K562 (cell line): ENCODE data around the gene HBG1. TPM values are rescaled to one million over a fixed set of nuclear protein-coding genes. Genes with fewer than 3 reads are reported as not detected.

Experiments
- ATAC-seq: fragments of 200-7000 bp; cut with Tn5 transposase; 3 replicates; pipeline ENCODE4 v1.9.1; 2020; ENCODE audit warnings: moderate library complexity
- BruUV-seq: library from RNA; stranded (reverse); fragments of 400-500 nt; replicated peaks from 2 replicates; lab custom pipeline; 2021; lab: Mats Ljungman, UMichigan
- CTCF ChIA-PET: fragments of 300-600 bp; formaldehyde crosslinking; extraction: SDS; loops from one replicate; lab custom pipeline; 2021; ENCODE audit warnings: low intra/inter-chr PET ratio; lab: Yijun Ruan, JAX
- POLR2A ChIA-PET: fragments of 300-600, 350-650 bp; sonication (Branson Sonifier 250); formaldehyde crosslinking; extraction: SDS; loops from one replicate; lab custom pipeline; 2021; ENCODE audit warnings: antibody characterized with exemption, inconsistent platforms; lab: Yijun Ruan, JAX
- DNase-seq, 4 experiments: peaks; one replicate each; pipeline versions ENCODE4 v3.0.0 to v3.0.0-alpha.2; 2011 to 2018; ENCODE audit warnings: low spot score in 3 of 4, mixed read lengths in 3 of 4; ENCODE audit errors: extremely low read depth in 1 of 4
- FAIRE-seq: peaks from 2 replicates; lab custom pipeline; 2011; peaks lifted over from hg19 to GRCh38; lab: Jason Lieb, UNC
- H2AFZ ChIP-seq: 2 replicates; pipeline ENCODE4 v1.6.0; 2011; ENCODE audit warnings: low read depth, low read length, control low read depth, inconsistent platforms
- H3K27ac ChIP-seq: fragments of 200-600 bp; 3 replicates; pipeline ENCODE4 v1.8.0; 2011; ENCODE audit warnings: low read depth, mild to moderate bottlenecking, control low read depth, inconsistent platforms, low read length, moderate library complexity, mixed read lengths; ENCODE audit errors: extremely low read depth
- H3K27me3 ChIP-seq, 2 experiments: fragments of 300-600 bp in 1 of 2; 2 replicates in 1 of 2; 3 replicates in 1 of 2; pipeline versions ENCODE4 v1.6.0 to v1.8.0; 2011; ENCODE audit warnings: inconsistent platforms in 2 of 2, low read length in 2 of 2, mild to moderate bottlenecking in 1 of 2, mixed read lengths in 1 of 2, moderate library complexity in 1 of 2; ENCODE audit not compliant: control insufficient read depth in 2 of 2, insufficient read depth in 2 of 2
- H3K36me3 ChIP-seq: fragments of 300-600 bp; 3 replicates; pipeline ENCODE4 v1.8.0; 2011; ENCODE audit warnings: mild to moderate bottlenecking, low read length, inconsistent platforms; ENCODE audit not compliant: control insufficient read depth, insufficient read depth
- H3K4me1 ChIP-seq, 2 experiments: fragments of 200-600 bp in 1 of 2; replicated peaks in 1 of 2; 2 replicates in 1 of 2; 3 replicates in 1 of 2; pipeline versions ENCODE4 v1.5.1 to v1.8.0; 2011; ENCODE audit warnings: inconsistent platforms in 2 of 2, low read length in 2 of 2, mild to moderate bottlenecking in 1 of 2, mixed read lengths in 1 of 2, moderate library complexity in 1 of 2; ENCODE audit not compliant: control insufficient read depth in 2 of 2, insufficient read depth in 2 of 2
- H3K4me2 ChIP-seq: 2 replicates; pipeline ENCODE4 v1.6.1; 2011; ENCODE audit warnings: low read length, control low read depth, inconsistent platforms, mixed read lengths; ENCODE audit not compliant: insufficient read depth
- H3K4me3 ChIP-seq: fragments of 200-600 bp; sonication (generic), shearing (Covaris generic); 2 replicates; pipeline ENCODE4 v1.5.1; 2016; ENCODE audit warnings: control low read depth, inconsistent platforms
- H3K79me2 ChIP-seq: fragments of 200-600 bp; 3 replicates; pipeline ENCODE4 v1.8.0; 2011; ENCODE audit warnings: low read length, inconsistent platforms; ENCODE audit not compliant: control insufficient read depth, insufficient read depth
- H3K9ac ChIP-seq, 2 experiments: 2 replicates each; pipeline versions ENCODE4 v1.6.0 to v1.6.1; 2011; ENCODE audit warnings: low read depth in 2 of 2, low read length in 2 of 2, control low read depth in 1 of 2, inconsistent platforms in 1 of 2, mild to moderate bottlenecking in 1 of 2, mixed read lengths in 1 of 2; ENCODE audit not compliant: insufficient read depth in 1 of 2
- H3K9me1 ChIP-seq: one replicate; pipeline ENCODE4 v1.6.0; 2011; ENCODE audit warnings: inconsistent platforms, mild to moderate bottlenecking, low read length, moderate library complexity; ENCODE audit not compliant: control insufficient read depth, insufficient read depth
- H3K9me3 ChIP-seq: replicated peaks from 2 replicates; pipeline ENCODE4 v1.5.1; 2011; ENCODE audit warnings: low read depth, low read length, inconsistent platforms; ENCODE audit not compliant: control insufficient read depth, insufficient read depth
- H4K20me1 ChIP-seq: replicated peaks from 2 replicates; pipeline ENCODE4 v1.6.1; 2011; ENCODE audit warnings: low read length, inconsistent platforms, mixed read lengths; ENCODE audit not compliant: control insufficient read depth, insufficient read depth
- EP300 ChIP-seq: IDR thresholded peaks from 2 replicates; pipeline ENCODE4 v1.6.1; 2012; ENCODE audit warnings: low read length, improper control_type of control experiment
- KDM1A ChIP-seq, 2 experiments: fragments of 450-650 bp; IDR thresholded peaks; 2 replicates each; pipeline ENCODE4 v1.6.1; 2016; ENCODE audit warnings: mild to moderate bottlenecking in 2 of 2
- MEF2D ChIP-seq: conservative IDR thresholded peaks from 2 replicates; pipeline ENCODE4 v1.6.1; 2016; ENCODE audit warnings: low read depth, missing genetic modification characterization, missing compliant biosample characterization
- NR2C1 ChIP-seq, 2 experiments: fragments of 450-650 bp; IDR thresholded peaks; 2 replicates each; pipeline ENCODE4 v1.6.1; 2017; ENCODE audit warnings: mild to moderate bottlenecking in 2 of 2, antibody characterized with exemption in 1 of 2, inconsistent platforms in 1 of 2, missing compliant biosample characterization in 1 of 2, missing genetic modification characterization in 1 of 2
- NRF1 ChIP-seq, 2 experiments: fragments of 450-650 bp; IDR thresholded peaks in 1 of 2; conservative IDR thresholded peaks in 1 of 2; 2 replicates each; pipeline ENCODE4 v1.6.1; 2014; ENCODE audit warnings: mild to moderate bottlenecking in 2 of 2
- ZBED1 ChIP-seq: IDR thresholded peaks from 2 replicates; pipeline ENCODE4 v1.6.1; 2014
- WGBS: fragments of 100-300 bp; shearing (Covaris generic); methylation state at CpG from one replicate; pipeline ENCODE4 v1.1.6; 2016; ENCODE audit warnings: low coverage, mixed read lengths; ENCODE audit not compliant: insufficient coverage; ENCODE audit errors: missing lambda C conversion rate; 5-methylcytosine and 5-hydroxymethylcytosine counted together
- in situ Hi-C: fragments of 300-500 bp; cut with MboI; formaldehyde crosslinking; loops from 4 replicates; pipeline ENCODE4 v1.15.0; 2018; ENCODE audit warnings: inconsistent platforms, mixed read lengths
- intact Hi-C: fragments of 100-400 bp; cut with micrococcal nuclease; formaldehyde crosslinking; loops from 2 replicates; pipeline ENCODE4 v1.14.2; 2022
- polyA plus RNA-seq, 8 experiments: library from polyadenylated mRNA; depleted of rRNA in 4 of 8; stranded (reverse) in 5 of 8; unstranded in 3 of 8; fragments of >200 nt; fragmentation: Nextera tagmentation in 2 of 8; fragmentation: Illumina TruSeq in 1 of 8; extraction: Ambion mirVana in 2 of 8; extraction: Trizol in 1 of 8; gene quantifications; 2 replicates each; pipeline versions ENCODE4 v1.2.1 to v1.2.3, GENCODE V29; 2011 to 2014; ENCODE audit warnings: inconsistent platforms in 1 of 8, missing spikeins in 1 of 8
- total RNA-seq, 7 experiments: library from RNA; depleted of rRNA in 6 of 7; stranded (reverse); fragments of >200 nt in 6 of 7; fragmentation: Illumina TruSeq in 2 of 7; extraction: Trizol in 2 of 7; gene quantifications; 2 replicates each; pipeline versions ENCODE4 v1.2.1 to v1.2.3, GENCODE V29; 2011 to 2021; ENCODE audit warnings: low replicate concordance in 1 of 7
- TF ChIP-seq, protein P1 (sequence below): IDR thresholded peaks from 3 replicates; pipeline ENCODE4 v1.6.1; 2011; ENCODE audit warnings: borderline replicate concordance, mild to moderate bottlenecking; ENCODE audit not compliant: insufficient read length, insufficient read depth
- TF ChIP-seq, protein P2 (sequence below), 2 experiments: fragments of 450-650 bp; IDR thresholded peaks; 2 replicates each; pipeline ENCODE4 v1.6.1; 2018; ENCODE audit warnings: mild to moderate bottlenecking in 2 of 2, low read depth in 1 of 2; ENCODE audit not compliant: partially characterized antibody in 2 of 2

The HBG1 gene
- total and polyA plus RNA-seq, 9 of the 15 experiments (the other 6 are each of a cell fraction or from before 2014, with no cell fraction given) = 1,066 to 16,338 (median 4,898) TPM

DNA sequence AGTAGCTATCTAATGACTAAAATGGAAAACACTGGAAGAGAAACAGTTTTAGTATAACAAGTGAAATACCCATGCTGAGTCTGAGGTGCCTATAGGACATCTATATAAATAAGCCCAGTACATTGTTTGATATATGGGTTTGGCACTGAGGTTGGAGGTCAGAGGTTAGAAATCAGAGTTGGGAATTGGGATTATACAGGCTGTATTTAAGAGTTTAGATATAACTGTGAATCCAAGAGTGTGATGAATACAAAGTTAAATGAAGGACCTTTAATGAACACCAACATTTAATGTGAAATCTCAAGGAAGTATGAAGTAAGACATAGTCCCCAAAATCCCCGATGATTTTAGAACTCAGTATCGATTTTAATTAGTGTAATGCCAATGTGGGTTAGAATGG lies 12.2 kb downstream of the HBG1 start:
- Histone ChIP-seq H3K9ac (no peak overlapping the region), H3K79me2 (peaks cover 31% of the 10 kb centered on the region), H3K36me3 (no peaks in the 10 kb centered on the region; the same call in 2 of the 3 replicates), H2AFZ (no peak overlapping the region), H3K4me2 (no peak overlapping the region), H3K9me1 (no peaks in the 10 kb centered on the region), H3K4me3 (no peak overlapping the region), H3K27ac (no peak overlapping the region), H3K9me3 (no peaks in the 10 kb centered on the region), H4K20me1 (no peaks in the 10 kb centered on the region), H3K4me1 (peaks cover 11 to 47% of the 10 kb centered on the region in 2 experiments), H3K27me3 (no peaks in the 10 kb centered on the region)
- no peak for ATAC-seq
- intact Hi-C loops (no loop called here), in situ Hi-C loops (no loop called here)
- DNase-seq = no peak
- no peak for TF ChIP-seq ZBED1
- TF ChIP-seq KDM1A (IDR thresholded peaks at IDR 0.05) = peak; percentile 61 to 64; a peak in 3 of 4 replicates
- TF ChIP-seq NR2C1 (IDR thresholded peaks at IDR 0.05) = peak; percentile 49; the same call in 1 of the 2 replicates
- peak; percentile 41 for TF ChIP-seq NR2C1 (tag; IDR thresholded peaks at IDR 0.05)
- TF ChIP-seq MEF2D (tag) = no peak
- ChIA-PET CTCF (no interaction called here), POLR2A (interaction anchor here (0.7 to 1.4 kb wide), 3 partner anchors 11 to 147 kb away, joined by 3 to 5 read pairs (median 4); no protein-coding TSS in a partner anchor)
- no TSS peak for BruUV-seq
- FAIRE-seq = no peak
- 96% methylated on average over 2 of the region's 2 CpGs for WGBS

DNA sequence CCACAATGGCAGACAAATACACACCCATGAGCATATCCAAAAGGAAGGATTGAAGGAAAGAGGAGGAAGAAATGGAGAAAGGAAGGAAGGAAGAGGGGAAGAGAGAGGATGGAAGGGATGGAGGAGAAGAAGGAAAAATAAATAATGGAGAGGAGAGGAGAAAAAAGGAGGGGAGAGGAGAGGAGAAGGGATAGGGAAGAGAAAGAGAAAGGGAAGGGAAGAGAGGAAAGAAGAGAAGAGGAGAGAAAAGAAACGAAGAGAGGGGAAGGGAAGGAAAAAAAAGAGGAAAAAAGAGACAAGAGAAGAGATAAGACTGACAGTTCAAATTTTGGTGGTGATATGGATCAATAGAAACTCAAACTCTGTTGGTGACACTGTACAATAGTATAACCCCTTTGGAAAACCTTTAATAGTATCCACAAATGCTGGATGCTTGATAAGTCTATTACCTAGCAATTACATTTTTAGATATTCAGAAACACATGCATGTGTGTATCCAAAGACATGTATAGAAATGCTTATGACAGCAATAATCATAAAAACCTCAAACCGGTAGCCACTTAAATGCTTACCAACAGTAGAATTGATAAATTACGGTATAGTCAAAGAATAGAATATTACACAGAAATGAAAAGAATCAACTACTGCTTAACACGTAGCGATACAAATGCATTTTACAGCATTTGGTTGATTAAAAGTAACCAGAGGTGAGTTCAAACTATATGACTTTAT lies 14.1 kb downstream of the HBG1 start:
- Histone ChIP-seq H3K4me3 (no peak overlapping the region), H3K9me1 (no peaks in the 10 kb centered on the region), H3K9me3 (no peaks in the 10 kb centered on the region), H3K4me1 (peaks cover 11 to 48% of the 10 kb centered on the region in 2 experiments), H3K27ac (no peak overlapping the region), H3K27me3 (no peaks in the 10 kb centered on the region), H3K4me2 (no peak overlapping the region), H4K20me1 (no peaks in the 10 kb centered on the region), H3K9ac (no peak overlapping the region; a peak in 1 of 4 replicates), H2AFZ (0 out of 2 replicates have a peak overlapping the region, but pooled peaks have one; percentile 7), H3K79me2 (peaks cover 12% of the 10 kb centered on the region; the same call in 1 of the 3 replicates), H3K36me3 (no peaks in the 10 kb centered on the region; the same call in 2 of the 3 replicates)
- 73% methylated on average over 4 of the region's 5 CpGs for WGBS
- CTCF ChIA-PET = no interaction called here
- FAIRE-seq (no peak), ATAC-seq (no peak), DNase-seq (no peak)
- in situ Hi-C loops = no loop called here
- POLR2A ChIA-PET = interaction anchor here (0.8 kb wide), 2 partner anchors 10 kb away, joined by 3 read pairs; no protein-coding TSS in a partner anchor
- intact Hi-C loops = no loop called here
- BruUV-seq = no TSS peak
- TF ChIP-seq, protein P1, sequence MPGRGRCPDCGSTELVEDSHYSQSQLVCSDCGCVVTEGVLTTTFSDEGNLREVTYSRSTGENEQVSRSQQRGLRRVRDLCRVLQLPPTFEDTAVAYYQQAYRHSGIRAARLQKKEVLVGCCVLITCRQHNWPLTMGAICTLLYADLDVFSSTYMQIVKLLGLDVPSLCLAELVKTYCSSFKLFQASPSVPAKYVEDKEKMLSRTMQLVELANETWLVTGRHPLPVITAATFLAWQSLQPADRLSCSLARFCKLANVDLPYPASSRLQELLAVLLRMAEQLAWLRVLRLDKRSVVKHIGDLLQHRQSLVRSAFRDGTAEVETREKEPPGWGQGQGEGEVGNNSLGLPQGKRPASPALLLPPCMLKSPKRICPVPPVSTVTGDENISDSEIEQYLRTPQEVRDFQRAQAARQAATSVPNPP = no peak
- TF ChIP-seq, protein P2, sequence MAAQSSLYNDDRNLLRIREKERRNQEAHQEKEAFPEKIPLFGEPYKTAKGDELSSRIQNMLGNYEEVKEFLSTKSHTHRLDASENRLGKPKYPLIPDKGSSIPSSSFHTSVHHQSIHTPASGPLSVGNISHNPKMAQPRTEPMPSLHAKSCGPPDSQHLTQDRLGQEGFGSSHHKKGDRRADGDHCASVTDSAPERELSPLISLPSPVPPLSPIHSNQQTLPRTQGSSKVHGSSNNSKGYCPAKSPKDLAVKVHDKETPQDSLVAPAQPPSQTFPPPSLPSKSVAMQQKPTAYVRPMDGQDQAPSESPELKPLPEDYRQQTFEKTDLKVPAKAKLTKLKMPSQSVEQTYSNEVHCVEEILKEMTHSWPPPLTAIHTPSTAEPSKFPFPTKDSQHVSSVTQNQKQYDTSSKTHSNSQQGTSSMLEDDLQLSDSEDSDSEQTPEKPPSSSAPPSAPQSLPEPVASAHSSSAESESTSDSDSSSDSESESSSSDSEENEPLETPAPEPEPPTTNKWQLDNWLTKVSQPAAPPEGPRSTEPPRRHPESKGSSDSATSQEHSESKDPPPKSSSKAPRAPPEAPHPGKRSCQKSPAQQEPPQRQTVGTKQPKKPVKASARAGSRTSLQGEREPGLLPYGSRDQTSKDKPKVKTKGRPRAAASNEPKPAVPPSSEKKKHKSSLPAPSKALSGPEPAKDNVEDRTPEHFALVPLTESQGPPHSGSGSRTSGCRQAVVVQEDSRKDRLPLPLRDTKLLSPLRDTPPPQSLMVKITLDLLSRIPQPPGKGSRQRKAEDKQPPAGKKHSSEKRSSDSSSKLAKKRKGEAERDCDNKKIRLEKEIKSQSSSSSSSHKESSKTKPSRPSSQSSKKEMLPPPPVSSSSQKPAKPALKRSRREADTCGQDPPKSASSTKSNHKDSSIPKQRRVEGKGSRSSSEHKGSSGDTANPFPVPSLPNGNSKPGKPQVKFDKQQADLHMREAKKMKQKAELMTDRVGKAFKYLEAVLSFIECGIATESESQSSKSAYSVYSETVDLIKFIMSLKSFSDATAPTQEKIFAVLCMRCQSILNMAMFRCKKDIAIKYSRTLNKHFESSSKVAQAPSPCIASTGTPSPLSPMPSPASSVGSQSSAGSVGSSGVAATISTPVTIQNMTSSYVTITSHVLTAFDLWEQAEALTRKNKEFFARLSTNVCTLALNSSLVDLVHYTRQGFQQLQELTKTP (IDR thresholded peaks at IDR 0.05; ENCODE audit: low read depth in 1 of 2, partially characterized antibody in 2 of 2) = peak in 1 of 2 experiments; percentile 67
- TF ChIP-seq NRF1 (conservative IDR thresholded peaks at IDR 0.05 in 1 of 2, IDR thresholded peaks at IDR 0.05 in 1 of 2) (no peak), EP300 (no peak)
